GM21526 (cell line): ENCODE results near the gene NFATC2IP.

ENCODE experiments used
- ATAC-seq: cut with Tn5 transposase; IDR thresholded peaks from one replicate; pipeline ENCODE4 v1.9.1; 2021; ENCODE audit warnings: moderate library complexity; ENCODE audit not compliant: unreplicated experiment, low FRiP score

The NFATC2IP gene

GRCh38 chr16:28950648-28951409 lies at the start of gene NFATC2IP:
NFATC2IP (plus strand) TSS chr16:28950937; CDS start chr16:28951012, 75 bp downstream.
- ATAC-seq, result peak; percentile 90

- ATAC-seq, result no peak
Measured at GRCh38 chr16:28901862-28902261, 48.9 kb upstream of the NFATC2IP start.

- ATAC-seq, result no peak
Measured at GRCh38 chr16:28902909-28903308, 47.8 kb upstream of the NFATC2IP start.

- no peak for ATAC-seq
Measured at GRCh38 chr16:28903344-28904042, 47.2 kb upstream of the NFATC2IP start.

GRCh38 chr16:28904363-28904762 lies 46.4 kb upstream of the NFATC2IP start:
- no peak for ATAC-seq

- no peak for ATAC-seq
Measured at GRCh38 chr16:28904828-28905227, 45.9 kb upstream of the NFATC2IP start.

GRCh38 chr16:28905229-28905754 lies 45.4 kb upstream of the NFATC2IP start:
- ATAC-seq, result no peak

- no peak for ATAC-seq
Measured at GRCh38 chr16:28905800-28906372, 44.9 kb upstream of the NFATC2IP start.

- no peak for ATAC-seq
Measured at GRCh38 chr16:28910086-28911031, 40.4 kb upstream of the NFATC2IP start.

- no peak for ATAC-seq
Measured at GRCh38 chr16:28912558-28912957, 38.2 kb upstream of the NFATC2IP start.

GRCh38 chr16:28913946-28914724 lies 36.6 kb upstream of the NFATC2IP start:
- ATAC-seq, result no peak

GRCh38 chr16:28915181-28915580 lies 35.6 kb upstream of the NFATC2IP start:
- no peak for ATAC-seq

- ATAC-seq, result no peak
Measured at GRCh38 chr16:28917095-28917494, 33.6 kb upstream of the NFATC2IP start.

- no peak for ATAC-seq
Measured at GRCh38 chr16:28918698-28919097, 32.0 kb upstream of the NFATC2IP start.

GRCh38 chr16:28923231-28923587 lies 27.5 kb upstream of the NFATC2IP start:
- ATAC-seq, result no peak

GRCh38 chr16:28923652-28924398 lies 26.9 kb upstream of the NFATC2IP start:
- ATAC-seq, result peak; percentile 50

- no peak for ATAC-seq
Measured at GRCh38 chr16:28924399-28924761, 26.4 kb upstream of the NFATC2IP start.

- ATAC-seq, result peak; percentile 55
Measured at GRCh38 chr16:28924762-28925385, 25.9 kb upstream of the NFATC2IP start, which contains the start of gene RABEP2. RABEP2 (minus strand) TSS chr16:28925238; CDS start chr16:28925163, 75 bp downstream.
